ENCODE measurements around the gene ITGA5. TPM values are rescaled to one million over a fixed set of nuclear protein-coding genes. Genes with fewer than 3 reads are reported as not detected.
A peak's percentile ranks its signal among the peaks of the same experiment; 100 is the strongest.

The ITGA5 gene
- total RNA-seq, 1 experiment from 2014 or later = 49.7 TPM

DNA sequence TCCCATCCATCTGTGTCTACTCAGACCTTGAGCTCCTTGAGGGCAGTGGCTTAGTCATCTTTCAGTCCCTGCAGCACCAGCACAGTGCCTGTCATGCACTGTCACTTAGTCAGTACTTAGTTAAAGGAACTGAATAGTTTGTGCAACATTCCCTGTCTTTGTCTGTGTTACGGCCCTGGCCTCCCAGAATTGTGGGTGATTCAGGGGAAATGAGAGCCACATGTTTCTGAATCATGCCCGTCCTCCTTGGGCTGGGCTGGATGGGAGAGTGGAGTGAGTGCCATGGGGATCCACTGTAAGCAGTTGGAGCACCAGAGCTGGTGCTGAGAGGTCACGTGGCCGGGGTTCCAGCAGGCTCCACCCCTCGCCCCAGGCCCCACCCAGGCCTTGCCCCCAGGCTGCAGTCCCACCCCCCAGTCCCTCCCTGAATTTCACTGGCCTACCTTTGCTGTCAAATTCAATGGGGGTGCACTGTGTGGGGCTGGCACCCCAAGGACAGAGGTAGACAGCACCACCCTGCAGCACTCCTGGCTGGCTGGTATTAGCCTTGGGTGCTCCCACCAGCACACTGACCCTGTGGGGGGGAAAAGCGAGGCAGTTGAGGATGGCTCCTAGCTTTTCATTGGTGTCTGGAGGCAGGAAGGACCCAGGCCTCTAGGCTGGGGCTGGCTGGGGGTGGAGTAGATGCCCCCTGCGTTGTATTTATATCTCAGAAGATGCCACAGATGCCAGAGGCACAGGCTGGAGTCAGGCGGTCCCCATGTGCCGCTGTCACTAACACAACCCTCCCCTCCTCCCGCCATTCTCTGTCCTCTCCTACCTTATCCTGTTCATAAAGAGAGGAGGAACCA is 7.5 kb downstream of the ITGA5 start:
- H3K4me1 ChIP-seq (ENCODE audit: control insufficient read depth in 1 of 2, insufficient read depth in 2 of 2, low read length in 2 of 2) = peaks cover 0 to 20% of the 10 kb centered on the region in 2 experiments; a peak in 2 of 4 replicates
- H4K20me1 ChIP-seq (ENCODE audit: insufficient read depth) = no peaks in the 10 kb centered on the region
- H3K4me2 ChIP-seq (ENCODE audit: low read length) = no peak overlapping the region
- H3K4me3 ChIP-seq (replicated peaks in 1 of 2; ENCODE audit: low read depth in 1 of 2, low read length in 2 of 2) = no peak overlapping the region
- ChIA-PET POLR2A (no interaction called here), CTCF (interaction anchor here (0.9 to 2.7 kb wide), 2 partner anchors 12 to 28 kb away, joined by 4 to 18 read pairs; no protein-coding TSS in a partner anchor), RAD21 (ENCODE audit: low non-redundant PET in 1 of 2, low total read pairs in 2 of 2, uncharacterized antibody in 2 of 2, unreplicated experiment in 2 of 2) (no interaction called here)
- TF ChIP-seq YY1 (IDR thresholded peaks at IDR 0.05; ENCODE audit: extremely low read depth, insufficient replicate concordance, low read depth, low read length) = no peak
- no peak for TF ChIP-seq SP1 (IDR thresholded peaks at IDR 0.05; ENCODE audit: low read depth)
- TF ChIP-seq, protein P1, sequence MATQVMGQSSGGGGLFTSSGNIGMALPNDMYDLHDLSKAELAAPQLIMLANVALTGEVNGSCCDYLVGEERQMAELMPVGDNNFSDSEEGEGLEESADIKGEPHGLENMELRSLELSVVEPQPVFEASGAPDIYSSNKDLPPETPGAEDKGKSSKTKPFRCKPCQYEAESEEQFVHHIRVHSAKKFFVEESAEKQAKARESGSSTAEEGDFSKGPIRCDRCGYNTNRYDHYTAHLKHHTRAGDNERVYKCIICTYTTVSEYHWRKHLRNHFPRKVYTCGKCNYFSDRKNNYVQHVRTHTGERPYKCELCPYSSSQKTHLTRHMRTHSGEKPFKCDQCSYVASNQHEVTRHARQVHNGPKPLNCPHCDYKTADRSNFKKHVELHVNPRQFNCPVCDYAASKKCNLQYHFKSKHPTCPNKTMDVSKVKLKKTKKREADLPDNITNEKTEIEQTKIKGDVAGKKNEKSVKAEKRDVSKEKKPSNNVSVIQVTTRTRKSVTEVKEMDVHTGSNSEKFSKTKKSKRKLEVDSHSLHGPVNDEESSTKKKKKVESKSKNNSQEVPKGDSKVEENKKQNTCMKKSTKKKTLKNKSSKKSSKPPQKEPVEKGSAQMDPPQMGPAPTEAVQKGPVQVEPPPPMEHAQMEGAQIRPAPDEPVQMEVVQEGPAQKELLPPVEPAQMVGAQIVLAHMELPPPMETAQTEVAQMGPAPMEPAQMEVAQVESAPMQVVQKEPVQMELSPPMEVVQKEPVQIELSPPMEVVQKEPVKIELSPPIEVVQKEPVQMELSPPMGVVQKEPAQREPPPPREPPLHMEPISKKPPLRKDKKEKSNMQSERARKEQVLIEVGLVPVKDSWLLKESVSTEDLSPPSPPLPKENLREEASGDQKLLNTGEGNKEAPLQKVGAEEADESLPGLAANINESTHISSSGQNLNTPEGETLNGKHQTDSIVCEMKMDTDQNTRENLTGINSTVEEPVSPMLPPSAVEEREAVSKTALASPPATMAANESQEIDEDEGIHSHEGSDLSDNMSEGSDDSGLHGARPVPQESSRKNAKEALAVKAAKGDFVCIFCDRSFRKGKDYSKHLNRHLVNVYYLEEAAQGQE (IDR thresholded peaks at IDR 0.05; ENCODE audit: low read depth) = no peak
- TF ChIP-seq ZNF274 (IDR thresholded peaks at IDR 0.05; ENCODE audit: low read depth, low read length) = no peak
- no peak for TF ChIP-seq CBX3 (IDR thresholded peaks at IDR 0.05; ENCODE audit: low read depth)
- TF ChIP-seq ELF1 (IDR thresholded peaks at IDR 0.05; ENCODE audit: borderline replicate concordance, low read depth) = no peak
- no peak for TF ChIP-seq EZH2phosphoT487 (IDR thresholded peaks at IDR 0.05; ENCODE audit: borderline replicate concordance)
- TF ChIP-seq ZFX (IDR thresholded peaks at IDR 0.05) = no peak
- no TSS peak for BruUV-seq (replicated peaks)
- no peak overlapping the region for H3K9ac ChIP-seq (ENCODE audit: low read length)
- no peaks in the 10 kb centered on the region for H3K9me2 ChIP-seq (ENCODE audit: insufficient read depth)
- H3K27ac ChIP-seq (ENCODE audit: low read depth, low read length) = no peak overlapping the region
- no peaks in the 10 kb centered on the region for H3K27me3 ChIP-seq (ENCODE audit: insufficient read depth, low read length)
- peaks cover 23% of the 10 kb centered on the region for H3K79me2 ChIP-seq (ENCODE audit: insufficient read depth, low read length)
- peaks cover 15 to 20% of the 10 kb centered on the region in 2 experiments for H3K36me3 ChIP-seq (ENCODE audit: control insufficient read depth in 1 of 2, insufficient read depth in 2 of 2, low read length in 2 of 2)
- ATAC-seq (peak; percentile 78), DNase-seq (ENCODE audit: low read depth, low spot score) (no peak)
- no peaks in the 10 kb centered on the region for H3K9me3 ChIP-seq (ENCODE audit: control insufficient read depth in 1 of 2, insufficient read depth in 1 of 2, low read depth in 1 of 2, low read length in 2 of 2)
- no peak overlapping the region for H2AFZ ChIP-seq (ENCODE audit: low read depth, low read length, poor library complexity, severe bottlenecking)
- intact Hi-C loops (cut with micrococcal nuclease) = no loop called here
